LoVo (cell line): ENCODE results near the gene RASD1.
"Not testable (repeated sequence)": the region's sequence is repeated elsewhere in the genome, so short reads cannot be mapped to it uniquely, and the experiment has no call there.

Experiments
- DNase-seq: peaks from one replicate; pipeline ENCODE4 v3.0.0-alpha.2; 2016; ENCODE audit warnings: low spot score

Gene RASD1

GRCh38 chr17:17469358-17469757 lies 26.8 kb downstream of the RASD1 start:
- no peak for DNase-seq

- DNase-seq = no peak
These were observed 27.8 kb downstream of the RASD1 start for GRCh38 chr17:17468217-17469010.

- no peak for DNase-seq
These were observed 28.5 kb downstream of the RASD1 start for GRCh38 chr17:17467720-17468119.

- no peak for DNase-seq
These were observed 29.2 kb downstream of the RASD1 start for GRCh38 chr17:17467016-17467415.

GRCh38 chr17:17466511-17466910 lies 29.7 kb downstream of the RASD1 start:
- DNase-seq = no peak

- not testable (repeated sequence) for DNase-seq
These were observed 30.3 kb downstream of the RASD1 start for GRCh38 chr17:17465878-17466277.

- no peak for DNase-seq
These were observed 32.4 kb downstream of the RASD1 start for GRCh38 chr17:17463821-17464220.

GRCh38 chr17:17462048-17462824 lies 34.0 kb downstream of the RASD1 start:
- DNase-seq = no peak

GRCh38 chr17:17460038-17460437 lies 36.2 kb downstream of the RASD1 start:
- no peak for DNase-seq

- DNase-seq = no peak
These were observed 38.5 kb downstream of the RASD1 start for GRCh38 chr17:17457680-17458079.

- DNase-seq = no peak
These were observed 39.9 kb downstream of the RASD1 start for GRCh38 chr17:17456251-17456650.

GRCh38 chr17:17455173-17455572 lies 41.0 kb downstream of the RASD1 start:
- no peak for DNase-seq

- DNase-seq = not testable (repeated sequence)
These were observed 41.5 kb downstream of the RASD1 start for GRCh38 chr17:17454700-17455099.

GRCh38 chr17:17454276-17454675 lies 41.9 kb downstream of the RASD1 start:
- no peak for DNase-seq

GRCh38 chr17:17453088-17453487 lies 43.1 kb downstream of the RASD1 start:
- DNase-seq = no peak

GRCh38 chr17:17448723-17449122 lies 47.5 kb downstream of the RASD1 start:
- DNase-seq = no peak

- DNase-seq = no peak
These were observed 48.1 kb downstream of the RASD1 start for GRCh38 chr17:17448076-17448475.

- DNase-seq = no peak
These were observed 48.9 kb downstream of the RASD1 start for GRCh38 chr17:17447264-17447663.

- no peak for DNase-seq
These were observed 49.5 kb downstream of the RASD1 start for GRCh38 chr17:17446666-17447155.

GRCh38 chr17:17445925-17446665 lies 50.1 kb downstream of the RASD1 start:
- peak; percentile 91 for DNase-seq

- DNase-seq = no peak
These were observed 50.8 kb downstream of the RASD1 start for GRCh38 chr17:17445296-17445924.
